Stimulated activated CD4-positive, alpha-beta T cell treated with anti-CD3 and anti-CD28 coated beads, Interleukin-4, amount 100 ng/mL, for 1 hour (primary cell): ENCODE results near the gene RFTN1.

Source experiments
- DNase-seq: peaks from one replicate; pipeline ENCODE4 v3.0.0-alpha.2; 2020

Gene RFTN1

DNA sequence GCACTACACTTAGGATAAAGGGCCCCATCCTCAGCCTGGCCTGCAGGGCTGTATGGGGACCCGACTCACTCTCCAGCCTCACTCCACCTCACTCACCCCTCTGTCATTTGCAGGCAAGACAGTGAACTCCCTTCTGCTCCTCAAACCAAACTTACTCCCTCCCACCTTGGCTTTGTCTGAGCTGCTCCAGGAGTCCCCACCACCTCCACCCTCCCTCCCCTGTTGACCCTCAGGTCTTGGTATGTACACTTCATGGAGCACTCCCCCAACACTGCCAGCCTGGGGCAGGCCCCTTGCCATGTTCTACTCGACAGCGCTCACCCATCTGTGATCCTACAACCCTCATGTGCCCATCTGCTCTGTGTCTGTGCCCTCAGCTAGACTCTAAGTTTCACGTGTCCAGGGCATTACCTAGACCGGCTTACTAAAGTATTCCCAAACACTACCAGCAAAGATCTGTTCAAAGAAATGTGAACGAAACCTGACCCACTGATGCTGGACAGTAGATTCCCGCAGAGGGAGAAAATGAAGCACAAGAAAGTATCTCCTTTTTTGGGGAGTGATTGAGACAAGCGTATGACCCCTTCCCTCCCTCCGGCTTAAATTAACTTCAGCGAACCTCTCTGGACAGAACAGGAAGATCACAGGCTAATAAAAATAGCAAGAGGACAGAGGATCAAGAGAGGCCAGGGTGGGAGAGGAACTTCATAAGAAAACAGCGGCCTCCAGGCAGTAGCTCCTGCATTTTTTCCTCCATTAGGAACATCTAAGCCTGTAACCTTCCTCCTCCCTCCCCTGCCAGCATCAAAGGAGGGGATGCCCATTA lies 113.2 kb downstream of the RFTN1 start:
- no peak for DNase-seq

DNA sequence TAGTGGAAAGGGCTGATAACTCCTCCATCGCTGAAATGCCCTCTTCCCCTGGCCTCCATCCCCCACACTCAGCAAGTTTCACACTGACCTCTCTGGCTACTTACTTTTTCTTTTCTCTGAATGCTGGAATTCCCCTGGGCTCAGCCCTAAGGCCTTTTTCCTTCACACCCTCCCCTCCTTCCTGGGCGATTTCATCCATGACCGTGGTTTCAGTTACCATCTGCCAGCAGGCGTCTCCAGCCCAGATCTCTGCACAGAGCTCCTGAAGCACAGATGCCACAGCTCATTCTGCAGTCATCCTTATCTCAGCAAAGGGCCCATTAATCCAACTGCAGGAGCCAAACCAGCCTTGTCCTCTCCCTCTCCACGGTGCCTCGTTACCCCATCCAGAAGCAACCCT lies 114.0 kb downstream of the RFTN1 start:
- DNase-seq = no peak

DNA sequence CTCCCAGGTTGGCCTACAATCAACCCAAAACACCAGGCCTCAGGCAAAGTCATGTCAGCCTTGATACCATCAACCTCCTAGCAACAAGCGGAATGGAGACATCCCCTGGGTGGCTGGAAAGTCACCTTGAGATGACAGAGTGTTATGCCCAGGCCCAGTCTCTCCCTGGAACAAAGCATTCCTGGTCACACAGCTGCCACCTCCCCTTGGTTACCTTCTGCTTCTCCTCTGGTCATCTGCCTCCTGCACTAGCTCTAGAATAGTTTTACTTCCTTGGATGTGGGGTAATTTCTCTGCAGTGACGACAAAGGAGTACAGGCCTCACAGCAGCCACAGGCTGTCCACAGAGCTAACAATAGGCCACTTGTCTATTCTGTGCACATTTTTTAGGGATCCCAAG lies 114.9 kb downstream of the RFTN1 start:
- no peak for DNase-seq

DNA sequence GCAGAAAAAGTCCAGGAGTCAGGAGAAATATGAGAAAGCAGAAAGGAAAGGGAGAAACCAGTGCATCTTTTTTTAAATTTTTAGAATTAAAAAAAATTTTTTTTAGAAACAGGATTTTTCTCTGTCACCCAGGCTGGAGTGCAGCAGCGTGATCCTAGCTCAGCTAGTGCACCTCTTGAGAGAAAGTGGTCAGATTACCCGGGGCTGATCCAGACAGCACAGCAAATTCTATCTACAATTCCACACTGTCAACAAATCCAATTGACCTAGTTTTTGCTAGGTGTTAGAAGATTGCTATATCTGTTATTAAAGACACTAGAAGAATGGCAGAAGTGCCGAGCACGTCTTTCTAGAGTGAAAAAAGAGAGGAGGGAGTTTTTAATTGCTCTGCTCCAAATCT lies 117.3 kb downstream of the RFTN1 start:
- DNase-seq = no peak

DNA sequence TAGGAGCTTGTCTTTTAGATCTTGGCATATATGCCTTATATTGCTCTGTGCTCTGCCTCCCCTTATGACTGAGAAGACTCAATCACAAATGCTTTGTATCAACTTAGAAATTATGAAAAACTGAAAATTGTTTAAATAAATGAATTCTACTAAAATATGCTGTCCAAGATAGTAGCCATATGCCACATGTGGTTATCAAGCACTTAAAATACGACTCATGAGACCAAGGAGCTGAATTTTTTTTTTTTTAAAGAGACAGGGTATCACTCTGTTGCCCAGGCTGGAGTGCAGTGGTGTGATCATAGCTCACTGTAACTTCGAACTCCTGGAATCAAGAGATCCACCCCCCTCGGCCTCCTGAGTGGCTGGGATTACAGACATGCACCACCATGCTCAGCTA lies 118.3 kb downstream of the RFTN1 start:
- no peak for DNase-seq

DNA sequence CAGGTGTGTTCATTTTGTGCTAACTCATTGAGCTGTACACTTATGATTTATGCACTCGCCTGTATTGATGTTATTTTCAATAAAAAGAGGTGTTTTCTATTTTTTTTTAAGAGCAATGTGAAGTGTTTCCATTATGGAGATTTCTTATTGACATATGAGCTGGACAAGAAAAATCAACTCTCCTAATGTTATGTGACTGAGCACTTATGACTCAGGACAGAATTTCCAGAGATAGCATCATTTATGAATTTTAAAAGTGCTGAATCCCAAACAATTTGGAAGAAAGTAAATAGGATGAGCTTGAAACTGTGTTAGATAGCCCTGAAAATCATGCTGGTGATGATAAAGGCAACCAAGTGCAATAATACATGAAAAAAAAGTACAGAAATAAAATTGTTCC lies 118.9 kb downstream of the RFTN1 start:
- no peak for DNase-seq

DNA sequence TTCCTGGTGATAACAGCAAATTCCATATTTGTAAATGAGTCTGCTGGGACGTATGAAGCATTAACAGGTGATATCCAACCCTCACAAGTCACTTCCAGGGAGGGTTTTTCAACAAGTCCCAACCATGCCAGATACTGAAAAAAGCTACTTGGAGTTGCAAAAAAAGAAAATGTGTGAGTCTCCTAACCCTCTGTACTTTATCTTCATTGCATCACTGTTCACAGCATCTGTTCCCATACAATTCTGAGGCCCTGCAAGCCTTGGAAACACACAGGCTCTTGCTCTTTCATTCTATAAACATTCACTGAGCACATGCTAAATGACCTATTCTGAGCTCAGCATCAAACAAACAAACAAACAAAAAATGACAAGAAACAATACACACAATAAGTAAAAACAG lies 120.8 kb downstream of the RFTN1 start:
- no peak for DNase-seq

DNA sequence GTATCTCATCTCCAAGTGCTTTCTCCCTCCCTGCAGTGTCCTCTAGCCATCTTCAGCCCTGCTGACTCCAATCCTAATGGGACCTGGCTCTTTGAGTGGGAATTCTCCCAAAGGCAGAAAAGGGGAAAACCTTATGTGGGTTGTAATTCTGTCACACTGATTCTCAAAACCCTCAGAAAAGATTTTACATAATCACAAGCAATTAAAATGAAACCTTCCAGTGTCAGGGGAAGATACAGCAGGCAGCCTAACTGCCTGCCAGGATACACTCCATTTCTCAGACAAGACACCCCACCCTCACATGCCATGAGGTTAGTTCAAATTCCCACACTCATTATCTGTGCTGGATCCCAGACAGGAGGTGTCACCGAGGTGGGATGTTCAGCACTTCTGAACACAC lies 121.4 kb downstream of the RFTN1 start:
- DNase-seq = no peak

DNA sequence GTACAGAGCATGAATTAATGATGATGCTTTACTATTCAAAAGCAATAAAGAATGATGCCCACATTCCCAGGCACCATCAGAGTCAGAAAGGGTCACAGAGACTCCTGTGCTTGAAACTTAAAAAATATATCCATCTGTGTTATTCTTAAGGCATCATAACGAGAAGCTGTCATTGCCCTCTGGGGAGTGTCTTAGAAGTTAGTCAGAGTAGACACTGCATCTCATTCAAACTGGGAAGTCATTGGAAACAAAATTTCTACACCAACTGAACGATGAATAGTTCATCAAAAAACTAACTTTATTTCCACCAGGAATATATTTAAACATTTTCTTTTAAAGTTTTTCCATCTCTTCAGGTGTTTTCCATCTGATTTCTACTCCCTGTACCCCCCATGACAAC lies 122.9 kb downstream of the RFTN1 start:
- no peak for DNase-seq

DNA sequence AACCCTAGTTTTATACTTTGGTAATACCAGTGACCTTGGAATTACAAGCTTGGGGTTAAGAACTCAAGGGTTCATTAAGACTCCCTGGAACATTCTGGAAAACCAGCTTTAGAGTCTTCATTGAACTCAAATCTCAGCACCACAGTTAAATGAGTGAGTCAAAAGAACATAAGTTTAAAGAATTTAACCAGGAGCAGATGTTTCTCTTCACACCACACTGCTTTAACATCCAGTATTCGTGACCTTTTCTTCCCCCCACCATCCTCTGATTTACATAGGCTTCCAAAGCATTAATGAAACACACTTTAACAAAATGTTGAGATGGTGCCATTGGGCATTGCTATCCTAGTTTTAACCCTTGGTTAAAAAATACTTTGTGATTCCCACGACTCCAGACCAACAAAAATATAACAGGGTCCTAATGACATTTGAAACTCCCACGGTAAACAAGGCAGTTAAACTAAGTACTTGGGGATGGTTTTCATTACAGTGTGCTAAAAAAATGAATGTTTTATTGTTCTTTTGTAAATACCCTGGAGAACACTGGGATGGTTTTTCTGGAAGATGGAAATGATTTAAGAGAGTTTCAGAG lies 124.6 kb downstream of the RFTN1 start:
- no peak for DNase-seq

DNA sequence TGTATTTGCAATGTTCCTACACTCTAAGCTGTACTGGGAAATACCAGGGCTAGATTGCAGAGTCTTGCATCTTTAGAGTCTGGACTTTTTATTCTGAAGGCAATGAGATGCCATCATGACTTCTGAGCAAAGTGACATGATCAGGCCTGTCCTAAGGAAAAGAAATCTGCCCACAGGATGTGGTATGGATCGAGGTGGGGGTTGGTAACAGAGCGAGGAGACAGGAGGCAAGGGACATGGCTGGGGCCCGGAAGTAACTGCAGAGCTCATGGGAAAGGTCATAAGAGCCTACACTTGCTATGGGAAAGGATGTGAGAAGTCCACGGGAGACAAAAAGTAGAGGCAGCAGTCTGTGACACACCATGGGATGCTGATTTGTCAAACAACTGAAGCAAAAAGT lies 126.9 kb downstream of the RFTN1 start:
- DNase-seq = no peak

DNA sequence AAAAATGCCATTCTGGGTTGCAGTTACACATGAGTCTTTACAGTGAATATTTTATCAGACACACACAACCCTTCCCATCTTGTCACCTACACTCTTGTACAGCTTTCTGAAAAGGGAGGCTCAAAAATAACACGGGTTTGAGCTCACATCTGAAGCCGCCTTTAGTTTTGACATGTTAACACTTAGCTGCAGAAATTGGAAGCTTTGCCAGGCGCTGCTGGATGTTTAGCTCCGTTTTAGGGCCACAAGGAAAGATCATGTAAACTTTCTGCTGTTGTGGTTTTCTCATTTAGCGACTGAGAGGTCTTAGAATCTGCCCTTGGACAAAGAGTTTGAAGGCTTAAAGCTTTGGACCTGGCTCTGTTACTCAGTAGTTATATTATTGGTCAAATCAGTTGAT lies 128.3 kb downstream of the RFTN1 start:
- DNase-seq = no peak

DNA sequence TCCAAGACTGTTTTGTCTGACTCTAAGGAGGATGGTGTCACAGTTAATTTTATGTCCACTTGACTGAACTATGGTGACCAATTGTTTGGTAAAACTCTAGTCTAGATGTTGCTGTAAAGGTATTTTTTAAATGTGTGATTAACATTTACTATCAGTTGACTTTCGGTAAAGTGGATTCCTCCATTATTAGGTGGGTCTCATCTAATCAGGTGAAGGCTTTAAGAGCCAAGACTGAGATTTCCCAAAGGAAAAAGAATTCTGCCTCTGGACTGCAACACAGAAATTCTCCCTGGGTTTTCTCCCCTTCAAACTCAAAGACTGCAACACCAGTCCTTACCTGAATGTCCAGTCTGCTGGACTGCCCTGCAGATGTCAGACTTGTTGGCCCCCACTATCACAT lies 129.6 kb downstream of the RFTN1 start:
- DNase-seq = no peak

DNA sequence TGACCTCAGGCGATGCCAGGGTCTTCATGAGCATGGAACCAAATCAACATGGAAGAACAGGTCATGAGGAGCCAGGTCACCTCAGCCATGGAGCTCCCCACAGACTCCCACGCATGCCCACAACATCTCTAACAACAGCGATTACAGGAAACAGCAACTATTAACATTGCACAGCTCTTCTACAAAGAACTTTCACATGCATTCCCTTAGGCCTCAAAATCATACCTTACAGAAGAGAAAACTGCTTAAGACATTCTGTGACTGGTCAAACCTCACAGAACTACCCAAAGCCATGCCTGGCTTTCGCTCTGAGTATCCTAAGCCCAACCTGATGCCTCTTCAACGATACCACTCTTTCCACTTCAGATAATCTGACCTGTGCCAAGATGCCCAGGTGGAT lies 130.7 kb downstream of the RFTN1 start:
- no peak for DNase-seq

DNA sequence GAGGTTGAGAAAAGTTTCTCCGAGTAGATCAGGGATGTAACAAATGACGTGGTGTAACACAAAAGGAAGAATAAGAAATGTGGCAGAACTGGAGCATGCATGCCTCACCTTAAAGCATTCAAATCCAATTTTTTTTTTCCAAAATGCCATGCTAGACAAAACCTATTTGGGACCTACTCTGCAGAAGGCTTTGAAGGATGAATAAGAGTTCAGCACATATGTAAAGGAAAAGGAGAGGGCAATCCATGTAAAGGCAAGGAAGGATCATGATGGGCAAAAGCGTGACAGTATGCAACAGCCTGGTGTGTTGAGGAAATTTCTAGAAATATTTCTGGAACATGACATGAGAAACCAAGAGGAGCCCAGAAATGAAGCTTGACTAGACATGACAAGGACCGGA lies 132.1 kb downstream of the RFTN1 start:
- DNase-seq = no peak

DNA sequence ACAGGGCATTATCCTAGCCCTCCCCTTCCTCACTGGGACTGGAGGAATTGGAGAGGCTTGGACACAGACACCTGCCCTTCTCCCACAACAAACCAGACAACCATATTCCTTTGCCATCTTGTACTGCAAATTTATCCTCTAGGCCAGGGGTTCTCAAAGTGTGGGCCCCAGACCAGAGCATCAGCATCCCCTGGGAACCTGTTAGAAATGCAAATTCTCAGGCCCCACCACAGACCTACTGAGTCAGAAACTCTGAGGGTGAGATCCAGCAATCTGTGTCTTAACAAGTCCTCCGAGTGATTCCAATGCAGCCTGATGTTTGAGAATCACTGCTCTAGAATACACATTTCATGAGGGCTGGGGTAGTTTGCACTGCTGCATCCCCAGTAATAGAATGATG lies 133.1 kb downstream of the RFTN1 start:
- DNase-seq = no peak

DNA sequence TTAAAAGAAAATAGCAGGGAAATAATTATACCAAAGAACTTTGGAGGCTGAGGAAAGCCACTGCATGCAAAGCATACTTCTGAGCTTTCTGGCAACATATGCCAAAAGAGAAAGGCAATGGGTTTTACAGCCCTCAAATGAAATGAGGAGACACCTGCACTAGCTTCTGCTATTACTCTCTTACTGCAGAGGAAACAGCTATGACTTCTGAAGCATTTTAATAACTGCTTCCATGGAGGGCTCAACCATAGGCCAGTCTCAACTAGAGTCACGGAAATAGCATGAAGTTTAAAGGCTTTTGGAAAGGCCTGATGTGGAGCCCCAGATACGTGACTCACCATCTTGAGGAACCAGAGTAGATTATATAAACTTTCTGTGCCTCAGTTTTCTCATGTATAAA lies 133.7 kb downstream of the RFTN1 start:
- DNase-seq = no peak

DNA sequence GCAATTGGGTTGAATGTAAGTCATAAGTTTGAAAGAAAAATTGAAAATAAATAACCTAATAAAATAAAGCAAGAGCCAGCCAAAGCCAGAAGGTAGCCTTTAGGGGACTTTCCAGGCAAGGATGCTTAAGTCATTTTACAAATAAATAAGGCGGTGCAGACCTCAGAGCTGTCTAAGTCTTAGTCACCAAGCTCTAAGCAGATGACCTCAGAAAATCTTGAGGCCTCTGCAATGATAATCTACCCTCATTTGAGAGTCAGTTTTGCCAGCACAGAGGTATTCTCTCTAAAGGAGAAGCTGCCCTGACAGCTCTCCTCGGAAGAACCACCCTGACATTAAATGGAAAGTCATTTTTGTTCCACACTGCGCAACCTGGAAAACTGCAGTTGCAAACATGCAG lies 134.6 kb downstream of the RFTN1 start:
- no peak for DNase-seq

DNA sequence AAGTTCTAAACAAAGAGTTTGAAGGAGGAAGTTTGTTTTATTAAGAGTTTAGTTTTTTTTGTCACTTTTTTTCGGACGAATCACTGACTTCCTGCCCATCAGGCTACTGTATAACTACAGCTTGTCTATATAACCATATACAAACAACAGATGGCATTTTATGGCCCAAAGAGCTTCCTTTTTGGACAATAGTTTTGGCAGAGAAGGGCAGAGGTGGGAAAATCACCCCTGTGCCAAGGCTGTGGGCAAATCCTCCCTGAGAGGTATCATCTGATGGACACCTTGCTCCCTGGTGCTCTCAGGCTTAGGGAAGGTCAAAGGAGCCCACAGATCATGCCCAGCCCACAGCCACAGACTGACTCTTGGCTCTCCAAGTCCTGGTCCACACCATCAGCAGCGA lies 135.1 kb downstream of the RFTN1 start:
- no peak for DNase-seq

DNA sequence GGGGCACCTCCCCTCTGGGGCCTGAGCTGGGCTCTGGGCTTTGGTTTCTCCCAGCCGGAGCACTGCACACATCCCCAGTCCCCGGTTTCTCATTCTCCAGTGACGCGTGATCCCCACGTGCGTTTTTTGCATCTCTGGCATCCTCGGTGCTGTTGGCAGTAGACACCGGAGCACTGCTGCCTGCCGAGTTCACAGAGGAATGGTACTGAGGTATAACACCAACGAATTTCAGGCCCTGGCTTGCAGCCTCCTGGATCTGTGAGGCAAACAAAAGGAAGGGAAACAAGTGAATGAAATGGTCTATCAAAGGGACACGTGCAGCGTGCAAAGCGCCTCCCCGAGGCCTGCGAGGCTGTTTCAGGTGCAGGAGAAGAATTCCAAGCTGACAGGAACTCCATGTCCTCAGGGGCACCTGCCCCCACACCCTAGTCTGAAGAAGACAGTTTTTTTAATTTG lies 135.6 kb downstream of the RFTN1 start:
- no peak for DNase-seq

DNA sequence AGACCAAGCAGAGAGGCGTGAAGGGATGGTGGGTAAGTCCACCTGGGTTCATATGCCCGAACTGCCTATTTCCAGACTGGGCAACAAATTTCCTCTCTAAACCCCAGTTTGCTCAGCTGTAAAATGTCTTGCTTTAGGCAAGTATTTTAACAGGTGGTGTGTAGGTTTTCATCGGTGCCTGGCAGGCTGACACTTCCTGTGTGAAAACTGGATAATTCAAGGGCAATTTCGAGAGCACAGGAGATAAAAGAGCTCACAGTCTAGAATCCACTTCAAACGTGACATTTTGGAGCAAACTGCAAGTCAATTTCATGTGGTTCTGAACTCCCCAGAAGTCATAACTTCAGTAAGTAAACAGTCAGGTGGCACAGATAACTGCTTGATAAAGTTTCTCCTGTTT lies 136.3 kb downstream of the RFTN1 start:
- no peak for DNase-seq

DNA sequence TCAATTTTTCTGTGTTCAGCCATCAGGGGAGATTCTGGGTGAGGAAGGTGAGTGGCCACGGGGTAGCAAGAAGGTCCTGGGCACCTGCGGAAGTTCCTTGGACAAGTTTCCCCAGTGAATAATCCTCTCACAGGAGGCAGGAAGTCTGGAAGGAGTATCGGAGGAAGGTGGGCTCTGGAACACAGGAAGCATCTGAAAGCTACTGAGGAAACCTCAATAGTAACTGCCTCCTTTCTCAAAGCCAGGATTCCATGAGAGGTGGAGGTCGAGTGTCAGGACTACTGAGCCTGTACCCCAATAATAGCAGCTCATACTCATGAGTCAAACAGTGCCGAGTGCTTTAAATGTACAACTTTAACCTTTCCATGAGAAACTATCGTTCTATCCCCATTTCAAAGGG lies 137.6 kb downstream of the RFTN1 start:
- no peak for DNase-seq

DNA sequence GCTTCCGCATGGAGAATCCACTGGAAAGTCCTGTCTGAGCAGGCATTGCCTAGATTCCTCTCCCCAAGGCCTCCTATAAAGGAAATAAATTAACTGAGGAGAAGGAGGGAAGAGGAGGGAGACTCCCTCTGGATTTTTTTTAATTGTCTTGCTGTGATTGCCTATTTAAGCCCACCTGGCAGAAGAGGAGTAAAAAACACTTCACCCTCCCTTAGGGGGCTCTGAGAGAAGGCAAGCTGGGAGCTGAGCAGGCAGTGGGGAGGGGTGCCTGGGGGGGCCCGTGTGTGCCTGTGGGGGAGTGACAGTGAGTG lies 138.6 kb downstream of the RFTN1 start:
- DNase-seq = no peak

DNA sequence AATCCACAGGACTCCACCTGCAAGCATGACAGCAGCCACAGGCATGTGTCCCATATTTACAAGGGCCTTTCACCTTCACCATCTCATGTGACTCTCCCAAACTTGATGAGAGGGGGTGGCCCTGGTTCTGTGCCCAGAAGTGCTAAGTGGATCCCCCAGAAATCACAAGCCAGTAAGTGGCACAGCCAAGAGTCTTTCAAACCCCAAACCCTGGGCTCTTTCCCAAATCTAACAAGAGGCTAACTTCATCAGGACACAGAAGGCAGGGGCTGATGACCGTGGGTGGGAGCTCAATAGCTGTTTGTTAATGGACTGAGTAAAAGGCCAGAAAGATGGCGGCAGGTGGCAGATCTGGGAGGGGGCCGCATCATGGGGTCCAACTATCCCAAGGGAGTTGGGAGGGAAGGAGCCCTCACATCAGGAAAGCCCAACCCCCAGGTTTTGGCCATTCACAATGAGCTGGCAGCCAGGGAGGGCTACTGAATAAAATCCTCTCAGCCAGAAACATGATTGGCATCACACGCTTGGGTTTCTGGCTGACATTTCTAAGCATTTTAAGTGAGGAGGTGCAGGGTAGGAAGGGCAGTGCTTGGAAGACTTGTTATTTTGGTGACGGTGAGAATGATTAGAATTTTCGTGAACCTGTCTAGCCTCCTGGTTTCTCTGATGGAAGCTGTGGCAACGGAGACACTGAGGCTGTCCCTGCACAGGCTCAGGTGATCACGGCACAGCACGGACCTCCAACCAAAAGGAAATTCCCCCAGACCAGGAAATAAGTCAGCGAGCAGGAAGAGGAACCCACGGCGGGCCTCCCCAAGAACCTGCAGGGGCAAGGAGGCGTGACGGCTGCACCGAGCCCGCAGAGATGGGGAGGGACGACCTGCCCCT lies 139.2 kb downstream of the RFTN1 start:
- DNase-seq = peak; percentile 23
